Central memory CD8-positive, alpha-beta T cell (primary cell): Measurements from ENCODE around the gene MTTP.

ENCODE experiments used
- ATAC-seq: fragments of 150-1000 bp; cut with Tn5 transposase; replicated peaks from 2 replicates; pipeline ENCODE4 v1.10.0; 2022; ENCODE audit warnings: mild to moderate bottlenecking, moderate FRiP score, moderate number of reproducible peaks; ENCODE audit not compliant: poor library complexity, severe bottlenecking; ENCODE audit errors: extremely low read depth
- DNase-seq, 2 donors: peaks; one replicate each; pipeline ENCODE4 v3.0.0; 2021; ENCODE audit warnings: low spot score in 2 of 2
- H3K27ac Mint-ChIP-seq: one replicate; pipeline ENCODE4 v1.8.0; 2022; ENCODE audit warnings: low read depth, mild to moderate bottlenecking, moderate library complexity, mixed read lengths
- H3K27me3 Mint-ChIP-seq: one replicate; pipeline ENCODE4 v1.8.0; 2022; ENCODE audit warnings: mixed read lengths
- H3K36me3 Mint-ChIP-seq: one replicate; pipeline ENCODE4 v1.8.0; 2022; ENCODE audit warnings: mild to moderate bottlenecking, moderate library complexity, mixed read lengths; ENCODE audit not compliant: insufficient read depth
- H3K4me1 Mint-ChIP-seq: one replicate; pipeline ENCODE4 v1.8.0; 2022; ENCODE audit warnings: mixed read lengths
- H3K4me3 Mint-ChIP-seq: one replicate; pipeline ENCODE4 v1.8.0; 2022; ENCODE audit warnings: mild to moderate bottlenecking, moderate library complexity, mixed read lengths
- H3K9me3 Mint-ChIP-seq: one replicate; pipeline ENCODE4 v1.8.0; 2022; ENCODE audit warnings: mixed read lengths

Gene MTTP

DNA sequence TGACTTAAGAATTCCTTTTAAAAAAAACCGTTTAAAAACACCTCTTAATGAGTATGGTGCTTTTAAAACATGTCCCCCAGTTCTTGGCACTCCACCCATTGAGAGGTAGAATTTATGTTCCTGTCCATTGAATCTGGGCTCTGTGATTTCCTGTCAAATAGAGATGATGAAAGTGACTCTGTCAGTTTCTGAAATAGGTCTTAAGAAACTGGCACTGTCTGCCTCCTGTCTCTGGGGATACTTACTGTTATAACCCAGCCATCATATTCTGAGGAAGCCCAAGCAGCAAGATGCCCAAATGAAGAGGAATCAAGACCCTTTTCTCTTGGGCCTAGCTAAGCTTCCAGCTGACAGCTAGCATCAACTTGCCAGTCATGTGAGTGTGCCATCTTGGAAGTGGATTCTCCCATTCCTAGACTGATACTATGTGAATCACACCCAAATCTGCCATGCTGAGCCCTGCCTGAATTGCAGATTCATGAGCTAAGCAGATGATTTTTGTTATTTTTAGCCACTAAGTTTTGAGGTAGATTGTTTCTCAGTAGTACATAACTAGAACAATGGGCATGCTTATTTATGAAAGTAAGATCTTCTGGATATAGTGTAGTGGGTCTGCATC, 60.2 kb downstream of the MTTP start:
- H3K4me1 Mint-ChIP-seq, result no peaks in the 10 kb centered on the region
- H3K27me3 Mint-ChIP-seq, result no peaks in the 10 kb centered on the region
- H3K36me3 Mint-ChIP-seq, result no peaks in the 10 kb centered on the region
- no peaks in the 10 kb centered on the region for H3K9me3 Mint-ChIP-seq
- ATAC-seq (no peak), DNase-seq (no peak)
- H3K27ac Mint-ChIP-seq, result no peak overlapping the region
- no peak overlapping the region for H3K4me3 Mint-ChIP-seq

DNA sequence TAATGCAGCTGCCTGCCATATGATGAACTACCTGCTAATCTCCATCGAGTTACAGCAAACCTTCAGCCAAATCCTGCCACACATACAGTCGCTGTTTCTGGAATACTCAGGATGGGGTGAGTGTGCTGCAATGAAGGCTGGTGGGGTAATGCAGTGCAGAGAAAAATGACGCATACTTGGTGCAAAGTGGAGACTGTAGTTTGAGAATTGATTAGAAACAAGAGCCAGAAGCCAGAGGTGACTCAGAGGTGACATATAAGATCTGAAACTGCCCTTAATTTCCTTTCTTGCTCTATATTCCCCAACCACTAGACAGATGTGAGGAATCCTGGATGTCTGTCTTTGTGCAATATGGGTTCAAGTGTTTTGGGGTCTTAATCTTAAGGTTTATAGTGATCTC, 61.0 kb downstream of the MTTP start:
- no peak overlapping the region for H3K27ac Mint-ChIP-seq
- H3K36me3 Mint-ChIP-seq, result no peaks in the 10 kb centered on the region
- no peak for ATAC-seq
- H3K4me1 Mint-ChIP-seq, result no peaks in the 10 kb centered on the region
- no peak overlapping the region for H3K4me3 Mint-ChIP-seq
- H3K27me3 Mint-ChIP-seq, result no peaks in the 10 kb centered on the region
- no peak for DNase-seq
- no peaks in the 10 kb centered on the region for H3K9me3 Mint-ChIP-seq

DNA sequence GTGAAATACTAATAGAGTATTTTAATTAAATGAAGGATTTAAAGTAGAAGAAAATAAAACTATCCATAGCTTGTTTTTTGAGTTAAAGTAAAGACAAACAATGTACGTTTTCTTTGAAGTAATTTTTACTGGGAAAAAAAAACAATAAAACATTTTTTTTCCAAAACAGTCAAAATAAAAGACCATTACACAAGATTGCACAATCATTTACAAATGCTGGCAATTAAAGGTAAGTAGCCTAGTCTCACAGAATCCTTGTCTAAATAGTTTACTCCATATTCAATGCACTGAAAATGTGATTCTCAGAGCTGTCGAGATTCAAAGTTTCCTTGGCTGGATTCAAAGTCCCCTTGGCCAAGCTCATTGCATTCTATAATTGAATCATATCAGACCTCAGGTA, 61.8 kb downstream of the MTTP start:
- Mint-ChIP-seq H3K36me3 (no peaks in the 10 kb centered on the region), H3K4me3 (no peak overlapping the region)
- no peak for DNase-seq

DNA sequence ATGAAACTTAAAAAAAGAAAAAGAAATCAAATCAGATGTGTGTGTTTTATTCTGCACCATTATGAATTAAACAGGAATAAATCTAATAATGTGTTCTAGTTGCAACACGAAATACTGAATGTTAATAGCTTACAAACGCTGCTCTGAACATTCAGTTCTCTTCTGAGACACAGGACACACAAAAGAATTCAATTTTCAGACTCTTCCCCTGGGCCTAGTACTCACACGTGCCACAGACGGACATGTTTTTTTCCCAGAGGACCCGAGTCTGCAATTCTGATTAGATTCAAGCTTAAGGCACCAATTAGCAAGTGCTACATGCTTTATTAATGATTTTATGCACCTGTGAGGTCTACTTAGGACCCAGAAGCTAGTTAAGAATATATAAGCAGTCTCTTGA, 62.5 kb downstream of the MTTP start:
- no peak for DNase-seq
- no peak overlapping the region for H3K27ac Mint-ChIP-seq
- no peaks in the 10 kb centered on the region for H3K36me3 Mint-ChIP-seq
- no peak overlapping the region for H3K4me3 Mint-ChIP-seq
- ATAC-seq, result no peak
- no peaks in the 10 kb centered on the region for H3K9me3 Mint-ChIP-seq
- H3K4me1 Mint-ChIP-seq, result no peaks in the 10 kb centered on the region
- peaks cover 6% of the 10 kb centered on the region for H3K27me3 Mint-ChIP-seq

More for the DNA sequence above, 61.8 kb downstream of the MTTP start:
- Mint-ChIP-seq H3K27ac (no peak overlapping the region), H3K27me3 (no peaks in the 10 kb centered on the region), H3K9me3 (no peaks in the 10 kb centered on the region), H3K4me1 (no peaks in the 10 kb centered on the region)
- no peak for ATAC-seq

DNA sequence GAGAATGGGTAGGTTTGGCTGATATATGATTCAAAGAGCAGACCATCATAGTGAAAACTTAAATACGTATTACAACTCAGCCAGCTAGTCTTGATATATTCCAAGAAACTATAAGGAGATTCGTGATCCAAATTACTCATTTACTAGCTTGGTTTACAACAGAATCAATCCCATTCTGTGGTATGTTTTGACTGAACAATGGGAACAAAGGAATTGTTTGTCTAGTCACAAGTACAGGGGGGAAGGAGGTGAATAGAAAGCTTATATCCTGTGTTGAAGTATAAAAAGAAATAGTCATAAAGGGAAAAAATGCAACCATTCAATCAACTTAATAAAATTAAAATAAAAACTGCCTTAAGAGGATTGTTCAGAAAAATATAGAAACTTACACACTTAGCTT, 66.1 kb downstream of the MTTP start:
- ATAC-seq, result no peak
- DNase-seq, result no peak
- no peak overlapping the region for H3K4me3 Mint-ChIP-seq
- H3K27ac Mint-ChIP-seq, result no peak overlapping the region
- peaks cover 23% of the 10 kb centered on the region for H3K27me3 Mint-ChIP-seq
- no peaks in the 10 kb centered on the region for H3K4me1 Mint-ChIP-seq
- no peaks in the 10 kb centered on the region for H3K36me3 Mint-ChIP-seq
- H3K9me3 Mint-ChIP-seq, result no peaks in the 10 kb centered on the region

DNA sequence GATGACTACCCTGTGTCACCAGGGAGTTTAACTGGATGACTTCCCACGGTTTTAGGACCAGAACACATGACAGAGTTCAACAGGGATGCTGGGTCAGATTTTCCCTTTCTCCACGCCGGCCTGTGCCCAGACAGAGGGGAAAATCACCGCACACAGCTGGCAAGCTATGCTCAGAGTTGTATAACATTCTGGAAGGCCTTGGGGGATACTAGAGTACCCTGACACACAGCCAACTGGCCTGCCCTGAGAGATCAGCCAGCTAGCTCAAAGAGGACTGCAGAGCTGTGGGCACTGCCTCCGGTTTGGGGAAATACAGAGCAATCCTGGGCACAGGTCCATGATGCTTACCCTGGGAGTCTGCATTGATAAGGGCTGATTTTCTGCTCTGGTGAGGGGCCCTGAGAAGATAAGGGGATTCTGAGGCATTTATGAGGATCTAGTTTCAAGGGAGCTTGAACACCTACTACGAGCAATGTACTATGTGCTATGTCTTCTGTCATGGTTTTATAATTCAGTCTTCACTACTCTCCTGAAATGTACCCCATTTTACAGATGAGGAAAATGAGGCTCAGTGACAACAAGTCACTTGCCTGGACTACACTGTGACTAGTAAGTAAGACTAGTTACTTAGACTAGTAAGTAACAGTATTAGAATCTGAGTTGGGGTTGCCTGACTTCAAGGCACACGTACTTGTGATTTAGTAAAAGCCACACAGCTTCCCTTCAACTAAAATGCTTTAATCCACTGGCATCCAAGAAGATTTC, 68.3 kb downstream of the MTTP start:
- H3K36me3 Mint-ChIP-seq, result no peaks in the 10 kb centered on the region

DNA sequence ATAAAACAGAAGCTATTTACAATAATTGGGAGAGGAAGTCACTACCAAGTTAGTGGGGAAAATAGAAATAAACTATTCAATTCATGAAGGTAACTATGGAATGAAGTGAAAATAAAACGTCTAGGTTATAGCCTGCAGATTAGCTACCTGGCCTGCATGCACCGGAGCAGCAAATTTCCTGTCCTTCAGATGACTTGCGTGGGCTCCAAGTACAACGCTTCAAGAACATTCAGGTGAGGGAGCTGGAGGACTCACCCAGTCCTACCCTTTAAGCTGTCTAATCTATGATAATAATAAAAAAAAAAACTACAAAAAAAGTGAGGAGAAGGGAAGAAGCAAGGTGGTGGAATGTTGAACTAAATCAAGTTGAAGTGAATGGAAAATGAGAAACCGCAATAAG, 69.8 kb downstream of the MTTP start:
- no peak overlapping the region for H3K27ac Mint-ChIP-seq
- no peak overlapping the region for H3K4me3 Mint-ChIP-seq
- H3K36me3 Mint-ChIP-seq, result no peaks in the 10 kb centered on the region
- H3K27me3 Mint-ChIP-seq, result peaks cover 23% of the 10 kb centered on the region
- no peaks in the 10 kb centered on the region for H3K4me1 Mint-ChIP-seq
- no peaks in the 10 kb centered on the region for H3K9me3 Mint-ChIP-seq
- DNase-seq (no peak), ATAC-seq (no peak)

More for the DNA sequence above, 68.3 kb downstream of the MTTP start:
- H3K4me3 Mint-ChIP-seq, result no peak overlapping the region
- H3K27me3 Mint-ChIP-seq, result peaks cover 23% of the 10 kb centered on the region
- H3K9me3 Mint-ChIP-seq, result no peaks in the 10 kb centered on the region
- DNase-seq, result no peak
- no peak overlapping the region for H3K27ac Mint-ChIP-seq
- H3K4me1 Mint-ChIP-seq, result no peaks in the 10 kb centered on the region
- ATAC-seq, result no peak

DNA sequence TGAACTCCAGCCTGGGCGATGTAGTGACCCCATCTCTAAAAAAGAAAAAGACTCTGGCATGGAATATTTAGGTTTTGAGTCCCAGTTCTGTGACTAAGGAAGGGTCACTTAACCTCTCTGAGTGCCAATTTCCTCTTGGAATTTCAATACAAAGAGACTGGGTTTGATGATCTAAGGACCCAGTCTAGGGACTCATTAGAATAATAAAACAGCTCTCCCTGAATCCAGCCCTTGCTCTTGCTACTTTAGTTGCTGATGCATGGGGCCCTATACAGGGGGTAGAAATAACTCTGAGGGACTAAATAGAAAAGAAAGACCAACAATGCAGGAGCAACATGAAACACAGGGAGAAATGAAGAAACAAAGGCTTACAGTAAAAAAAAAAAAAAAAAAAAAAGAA, 70.4 kb downstream of the MTTP start:
- H3K36me3 Mint-ChIP-seq, result no peaks in the 10 kb centered on the region
- H3K4me3 Mint-ChIP-seq, result no peak overlapping the region
- H3K9me3 Mint-ChIP-seq, result no peaks in the 10 kb centered on the region
- ATAC-seq (no peak), DNase-seq (no peak)
- H3K27ac Mint-ChIP-seq, result no peak overlapping the region
- no peaks in the 10 kb centered on the region for H3K4me1 Mint-ChIP-seq
- peaks cover 23% of the 10 kb centered on the region for H3K27me3 Mint-ChIP-seq

DNA sequence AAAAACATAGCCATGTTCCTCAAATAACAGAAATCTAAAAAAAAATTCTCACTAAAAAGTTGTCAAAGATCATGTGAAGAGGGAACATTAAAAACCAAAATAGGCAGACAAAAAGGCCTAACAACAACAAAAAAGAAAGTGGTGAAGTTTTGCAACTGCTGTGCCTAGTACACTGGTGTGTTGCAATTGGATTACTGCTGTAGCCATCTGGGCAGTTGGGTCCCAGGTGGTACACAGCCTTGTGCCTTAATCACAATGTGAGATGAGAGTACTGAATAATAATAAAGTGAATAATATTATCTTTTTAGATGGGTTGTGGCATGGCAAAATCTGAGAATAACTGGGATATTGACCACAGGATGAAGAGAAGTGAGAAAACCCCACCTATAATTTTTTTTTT, 71.0 kb downstream of the MTTP start:
- Mint-ChIP-seq H3K27ac (no peak overlapping the region), H3K4me1 (no peaks in the 10 kb centered on the region), H3K4me3 (no peak overlapping the region), H3K36me3 (no peaks in the 10 kb centered on the region), H3K9me3 (no peaks in the 10 kb centered on the region), H3K27me3 (peaks cover 23% of the 10 kb centered on the region)
- no peak for ATAC-seq
- no peak for DNase-seq

DNA sequence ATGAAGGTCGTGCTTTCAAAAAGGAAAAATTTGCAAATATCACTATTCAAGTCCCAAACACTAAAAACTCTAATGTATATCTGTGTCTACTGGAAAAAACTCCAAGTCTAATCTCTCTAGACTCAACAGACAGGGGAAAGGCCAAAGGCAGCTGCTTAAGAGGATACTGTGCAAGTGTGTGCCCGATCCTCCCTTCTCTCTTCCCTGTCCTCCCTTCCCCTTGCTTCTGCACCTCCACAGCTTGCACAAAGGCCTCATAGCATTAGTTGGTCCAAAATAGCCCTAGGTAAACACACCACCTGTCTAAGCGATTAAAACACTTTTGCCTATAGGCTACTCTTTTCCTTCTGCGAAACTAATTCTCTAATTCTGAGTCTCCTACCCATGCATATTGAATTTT, 72.4 kb downstream of the MTTP start:
- Mint-ChIP-seq H3K4me3 (no peak overlapping the region), H3K4me1 (no peaks in the 10 kb centered on the region), H3K27ac (no peak overlapping the region), H3K36me3 (no peaks in the 10 kb centered on the region), H3K9me3 (no peaks in the 10 kb centered on the region), H3K27me3 (peaks cover 18% of the 10 kb centered on the region)
- DNase-seq (no peak), ATAC-seq (no peak)

DNA sequence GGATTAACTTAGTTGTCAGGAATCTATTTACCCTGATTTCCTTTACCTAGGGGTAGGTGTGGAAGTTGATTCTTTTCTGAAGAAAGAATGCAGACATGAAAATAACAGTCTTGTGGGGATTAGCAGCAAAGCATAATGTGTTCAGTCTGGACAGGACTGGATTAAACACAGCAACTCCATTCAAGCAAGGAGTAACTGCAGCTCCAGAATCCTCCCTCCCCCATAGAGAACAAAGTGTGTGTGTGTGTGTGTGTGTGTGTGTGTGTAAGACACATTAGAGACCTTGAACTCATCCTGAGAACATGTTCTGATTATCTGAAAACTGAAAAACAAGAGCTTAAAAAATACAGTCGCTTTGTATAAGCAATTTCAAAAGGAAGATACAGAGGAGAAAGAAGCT, 73.7 kb downstream of the MTTP start:
- H3K4me1 Mint-ChIP-seq, result no peaks in the 10 kb centered on the region
- H3K27ac Mint-ChIP-seq, result no peak overlapping the region
- H3K27me3 Mint-ChIP-seq, result peaks cover 7% of the 10 kb centered on the region
- DNase-seq, result no peak
- no peaks in the 10 kb centered on the region for H3K36me3 Mint-ChIP-seq
- H3K4me3 Mint-ChIP-seq, result no peak overlapping the region
- H3K9me3 Mint-ChIP-seq, result no peaks in the 10 kb centered on the region
- ATAC-seq, result no peak

DNA sequence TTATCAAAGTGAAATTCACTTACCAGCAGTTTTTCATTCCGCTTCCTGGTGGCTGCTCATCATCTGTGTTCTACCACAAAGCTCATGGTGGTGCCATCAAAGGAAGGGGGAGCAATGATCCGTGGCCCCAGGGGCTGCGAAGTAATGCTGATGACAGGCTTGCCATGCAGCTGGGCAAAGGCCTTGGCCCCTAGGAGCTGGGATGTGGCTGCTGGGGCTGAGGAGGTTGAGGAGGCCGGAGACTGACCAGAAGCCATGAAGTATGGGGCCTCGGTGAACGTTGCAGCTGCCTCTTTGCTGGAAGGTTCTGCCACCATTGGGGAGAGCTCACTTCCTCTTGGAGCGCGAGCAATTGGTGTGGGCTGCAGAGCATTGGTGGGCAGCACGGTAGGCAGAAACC, 74.6 kb downstream of the MTTP start:
- Mint-ChIP-seq H3K27ac (no peak overlapping the region), H3K4me1 (no peaks in the 10 kb centered on the region), H3K9me3 (no peaks in the 10 kb centered on the region), H3K36me3 (no peaks in the 10 kb centered on the region), H3K4me3 (no peak overlapping the region), H3K27me3 (peaks cover 9% of the 10 kb centered on the region)
- DNase-seq (no peak), ATAC-seq (no peak)

DNA sequence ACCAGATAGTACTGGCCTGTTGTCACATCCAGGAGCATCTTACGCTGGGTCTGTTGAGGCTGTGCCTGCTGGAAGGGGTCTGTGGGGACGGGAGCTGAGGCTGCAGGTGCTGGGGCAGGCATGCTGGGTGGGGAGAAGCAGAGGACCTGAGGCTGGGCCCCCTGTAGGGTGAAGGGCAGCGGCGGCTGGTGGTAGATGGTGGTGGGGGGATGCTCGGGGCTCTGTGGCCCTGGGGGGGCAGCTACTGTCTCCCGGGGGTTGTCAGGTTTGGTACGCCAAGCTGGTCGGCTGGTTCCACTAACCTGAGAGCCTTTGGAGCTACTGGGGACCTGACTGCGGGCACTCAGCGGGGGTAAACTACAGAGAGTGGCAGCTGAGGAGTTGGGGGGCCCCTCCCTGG, 75.2 kb downstream of the MTTP start:
- H3K27me3 Mint-ChIP-seq, result peaks cover 10% of the 10 kb centered on the region
- no peak overlapping the region for H3K4me3 Mint-ChIP-seq
- H3K4me1 Mint-ChIP-seq, result no peaks in the 10 kb centered on the region
- H3K36me3 Mint-ChIP-seq, result no peaks in the 10 kb centered on the region
- H3K27ac Mint-ChIP-seq, result no peak overlapping the region
- no peaks in the 10 kb centered on the region for H3K9me3 Mint-ChIP-seq
- DNase-seq (no peak), ATAC-seq (no peak)
